ENCODE results near the gene LY6G6C.

- TF ChIP-seq CTCF (IDR thresholded peaks at IDR 0.05) (no peak), POLR2A (IDR thresholded peaks at IDR 0.05) (no peak)
Measured at GRCh38 chr6:31719001-31719400, 2.5 kb downstream of the LY6G6C start.
